ENCODE data around the gene PAOX.
"Not testable (repeated sequence)": the region's sequence is repeated elsewhere in the genome, so short reads cannot be mapped to it uniquely, and the experiment has no call there.

Gene PAOX

DNA sequence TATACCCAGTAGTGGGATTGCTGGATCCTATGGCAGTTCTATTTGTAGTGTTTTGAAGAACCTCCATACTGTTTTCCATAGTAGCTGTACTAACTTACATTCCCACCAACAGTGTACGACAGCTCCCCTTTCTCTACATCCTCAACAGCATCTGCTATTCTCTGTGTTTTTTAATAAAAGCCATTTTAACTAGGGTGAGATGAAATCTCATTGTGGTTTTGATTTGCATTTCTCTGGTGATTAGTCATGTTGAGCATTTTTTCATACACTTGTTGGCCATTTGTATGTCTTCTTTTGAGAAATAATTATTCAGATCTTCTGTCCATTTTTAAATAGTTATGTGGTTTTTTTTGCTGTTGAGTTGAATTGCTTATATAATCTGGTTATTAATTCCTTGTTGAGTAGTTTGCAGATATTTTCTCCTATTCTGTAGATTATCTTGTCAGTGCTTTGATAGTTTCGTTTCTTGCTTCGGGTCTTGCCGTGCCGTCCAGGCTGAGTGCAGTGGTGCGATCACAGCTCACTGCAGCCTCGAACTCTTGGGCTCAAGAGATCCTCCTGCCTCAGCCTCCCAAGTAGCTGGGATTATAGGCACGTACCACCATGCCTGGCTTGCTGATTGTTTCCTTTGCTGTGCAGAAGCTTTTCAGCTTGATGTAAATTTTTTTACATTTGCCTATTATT is 26.9 kb downstream of the PAOX start:
- DNase-seq (ENCODE audit: low read depth in 2 of 2): no peak

DNA sequence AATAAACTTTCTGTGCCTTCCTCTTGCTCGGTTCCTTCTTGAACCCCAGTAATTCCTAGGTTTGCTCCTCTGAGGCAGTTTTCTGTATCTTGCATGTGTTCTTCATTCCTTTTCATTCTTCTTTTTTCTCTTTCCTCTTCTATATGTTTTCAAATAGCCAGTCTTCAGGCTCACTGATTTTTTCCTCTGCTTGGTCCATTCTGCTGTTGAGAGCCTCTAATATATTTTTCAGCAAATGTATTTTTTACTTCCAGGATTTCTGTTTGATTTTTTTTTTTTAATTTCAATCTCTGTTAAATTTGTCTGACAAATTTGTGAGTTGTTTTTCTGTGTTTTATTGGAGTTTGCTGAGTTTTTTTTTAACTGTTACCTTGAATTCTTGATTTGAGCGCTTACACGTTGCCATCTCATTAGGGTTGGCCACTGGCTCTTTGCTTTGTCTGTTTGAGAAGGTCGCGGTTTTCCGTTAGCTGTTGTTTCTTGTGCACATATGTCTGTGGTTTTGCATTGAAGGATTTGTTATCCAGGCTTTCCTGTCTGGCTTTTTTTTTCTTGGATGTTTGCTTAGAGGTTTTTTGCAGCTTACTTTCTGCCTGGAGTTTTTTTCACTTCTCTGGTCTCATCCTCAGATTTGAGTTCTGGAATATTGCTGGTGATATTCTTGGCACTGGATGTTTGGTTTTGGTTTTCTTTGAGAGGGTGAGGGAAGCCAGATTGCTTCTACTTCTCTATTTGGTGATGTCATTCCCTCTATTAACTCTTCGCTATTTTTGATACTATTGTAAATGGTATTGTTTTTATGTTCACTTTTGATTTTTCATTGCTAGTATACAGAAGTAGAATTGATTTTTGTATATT is 32.7 kb downstream of the PAOX start:
- no peak for DNase-seq (ENCODE audit: low read depth in 2 of 2)

DNA sequence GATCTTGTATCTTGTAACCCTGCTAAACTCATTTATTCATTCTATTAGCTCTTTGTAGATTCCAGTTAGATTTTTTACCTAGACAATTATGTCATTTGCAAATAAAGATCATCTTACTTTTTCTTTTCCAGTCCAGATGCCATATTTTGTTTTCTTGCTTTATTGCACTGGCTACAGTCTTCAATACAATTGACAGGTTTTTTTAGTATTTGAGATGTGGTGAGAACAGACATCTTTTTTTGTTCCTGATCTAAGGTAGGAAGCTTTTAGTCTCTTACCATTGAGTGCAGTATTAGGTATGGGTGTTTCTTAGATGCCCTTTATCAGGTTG is 33.3 kb downstream of the PAOX start:
- no peak for DNase-seq (ENCODE audit: low read depth in 2 of 2)

DNA sequence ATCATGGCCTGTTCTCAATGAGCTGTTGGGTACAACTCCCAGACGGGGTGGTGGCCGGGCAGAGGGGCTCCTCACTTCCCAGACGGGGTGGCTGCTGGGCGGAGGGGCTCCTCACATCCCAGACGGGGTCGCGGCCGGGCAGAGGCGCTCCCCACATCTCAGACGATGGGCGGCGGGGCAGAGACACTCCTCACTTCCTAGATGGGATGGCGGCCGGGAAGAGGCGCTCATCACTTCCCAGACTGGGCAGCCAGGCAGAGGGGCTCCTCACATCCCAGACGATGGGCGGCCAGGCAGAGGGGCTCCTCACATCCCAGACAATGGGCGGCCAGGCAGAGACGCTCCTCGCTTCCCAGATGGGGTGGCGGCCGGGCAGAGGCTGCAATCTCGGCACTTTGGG is 35.3 kb downstream of the PAOX start:
- not testable (repeated sequence) for DNase-seq (ENCODE audit: low read depth in 2 of 2)

DNA sequence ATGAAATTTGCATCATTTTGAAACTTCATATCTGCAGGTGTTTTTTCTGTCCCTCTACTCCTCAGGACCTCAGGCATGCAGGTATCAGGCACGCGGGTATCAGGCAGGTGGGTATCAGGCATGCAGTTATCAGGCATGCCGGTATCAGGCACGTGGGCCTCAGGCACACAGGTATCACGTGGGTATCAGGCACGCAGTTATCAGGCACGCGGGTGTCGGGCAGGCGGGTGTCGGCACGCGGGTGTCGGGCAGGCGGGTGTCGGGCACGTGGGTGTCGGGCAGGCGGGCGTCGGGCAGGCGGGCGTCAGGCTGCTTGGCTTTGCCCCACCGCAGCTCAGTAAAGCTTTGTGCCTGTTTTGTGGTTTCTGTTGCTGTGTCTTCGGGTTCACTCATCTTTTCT is 36.7 kb downstream of the PAOX start:
- no peak for DNase-seq (ENCODE audit: low read depth in 2 of 2)

DNA sequence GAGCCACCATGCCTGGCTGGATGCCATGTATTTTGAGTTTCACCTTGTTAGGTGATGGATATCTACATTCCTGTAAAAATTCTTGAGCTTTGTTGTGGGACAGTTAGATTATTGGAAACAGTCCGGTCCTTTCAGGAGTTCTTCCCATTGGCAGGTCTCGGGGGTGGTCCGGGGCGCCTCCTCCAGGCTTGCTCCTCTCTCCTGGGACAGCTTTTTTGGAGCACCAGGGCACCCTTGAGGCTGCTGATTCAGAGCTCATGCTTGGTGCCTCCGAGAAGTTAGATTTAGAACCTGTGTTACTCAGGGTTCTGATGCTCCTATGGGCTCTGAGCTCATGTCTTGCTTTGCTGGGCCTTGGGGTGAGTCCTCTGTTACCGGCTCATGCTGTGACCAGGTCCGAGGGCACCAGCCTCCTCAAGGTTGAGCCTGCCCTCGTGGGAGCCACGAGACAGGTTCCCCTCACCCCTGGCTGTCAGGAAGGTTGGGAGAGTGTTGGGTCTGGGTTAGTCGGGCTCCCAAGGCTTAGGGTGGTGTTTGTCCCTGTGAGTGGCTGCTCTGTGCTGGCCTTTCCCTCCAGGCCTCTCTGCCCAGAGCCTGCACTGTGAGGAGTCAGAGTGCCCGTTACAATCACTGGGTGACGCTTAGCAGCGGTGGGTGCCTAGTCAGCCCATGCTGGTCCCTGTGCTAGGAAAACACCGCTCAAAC is 39.4 kb downstream of the PAOX start:
- DNase-seq (ENCODE audit: low read depth in 2 of 2): no peak

DNA sequence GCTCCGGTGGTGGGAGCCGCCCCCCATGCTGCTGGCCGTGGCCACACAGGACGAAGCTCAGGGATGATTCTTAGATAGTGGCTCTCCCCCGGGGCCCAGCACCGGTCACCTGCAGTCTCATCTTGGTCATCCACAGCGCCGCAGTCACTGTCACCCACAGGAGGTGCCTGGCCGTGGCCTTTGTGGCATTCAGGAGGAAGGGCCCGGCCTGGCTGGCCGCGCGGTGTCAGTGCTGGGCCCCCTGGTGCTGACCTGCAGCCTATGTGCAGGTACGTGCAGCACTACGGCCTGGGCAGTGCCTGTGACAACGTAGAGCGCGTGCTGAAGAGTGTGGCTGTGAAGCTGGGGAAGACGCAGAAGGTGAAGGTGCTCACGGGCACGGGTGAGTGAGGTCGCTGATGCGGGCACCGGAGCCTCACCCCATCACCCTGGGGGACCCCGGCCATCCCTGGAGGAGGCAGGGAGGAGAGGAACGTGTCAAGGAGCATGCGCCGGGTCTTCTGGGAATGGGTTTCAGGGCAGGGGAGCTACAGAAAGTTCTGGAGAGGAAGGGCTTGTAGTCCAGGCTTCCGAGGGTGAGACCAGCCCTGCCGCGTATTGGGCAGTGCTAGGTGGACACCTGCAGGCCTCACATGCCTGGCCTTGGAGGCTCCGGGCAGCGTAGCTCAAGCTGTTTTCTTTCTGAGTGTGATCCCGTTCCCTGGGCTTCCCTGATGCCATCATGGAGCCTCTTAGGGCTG is 40.3 kb downstream of the PAOX start:
- DNase-seq (ENCODE audit: low read depth in 2 of 2): no peak

DNA sequence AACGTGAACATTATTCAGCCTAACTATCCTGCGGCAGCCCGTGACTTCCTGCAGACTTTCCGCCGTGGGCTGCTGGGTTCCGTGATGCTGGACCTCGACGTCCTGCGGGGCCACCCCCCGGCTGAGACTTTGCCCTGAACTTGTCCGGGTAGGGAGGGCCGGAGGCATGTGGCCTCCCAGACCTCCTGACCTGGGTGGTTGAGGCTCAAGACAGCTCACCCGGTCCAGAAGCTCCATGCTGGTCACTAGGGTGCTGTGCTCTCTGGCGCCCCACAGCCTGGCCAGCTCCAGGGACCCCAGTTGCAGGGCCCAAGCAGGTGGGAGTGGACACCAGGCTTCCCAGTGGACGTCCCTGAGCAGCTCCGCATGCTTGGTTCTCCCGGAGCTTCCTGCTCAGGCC is 41.0 kb downstream of the PAOX start:
- no peak for DNase-seq (ENCODE audit: low read depth in 2 of 2)

DNA sequence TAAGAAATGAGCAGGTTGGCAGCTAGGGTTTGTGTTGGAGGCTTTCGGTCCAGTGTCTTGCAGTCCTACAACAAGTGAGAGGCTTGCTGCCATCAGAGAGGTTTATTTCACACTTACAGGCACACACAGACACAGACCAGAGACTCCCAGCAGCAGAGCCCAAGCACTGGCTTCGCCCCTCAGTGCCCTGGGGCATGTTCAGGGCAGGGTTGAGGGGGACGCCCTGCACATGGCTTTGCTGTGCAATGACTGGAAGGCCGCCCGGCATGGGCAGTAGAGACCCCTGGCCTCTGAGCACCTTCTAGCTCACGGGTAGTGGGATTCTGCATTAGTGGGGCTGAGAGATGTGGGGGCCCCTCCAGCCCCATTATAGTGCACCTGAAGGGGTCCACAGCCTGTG is 41.5 kb downstream of the PAOX start:
- no peak for DNase-seq (ENCODE audit: low read depth in 2 of 2)

DNA sequence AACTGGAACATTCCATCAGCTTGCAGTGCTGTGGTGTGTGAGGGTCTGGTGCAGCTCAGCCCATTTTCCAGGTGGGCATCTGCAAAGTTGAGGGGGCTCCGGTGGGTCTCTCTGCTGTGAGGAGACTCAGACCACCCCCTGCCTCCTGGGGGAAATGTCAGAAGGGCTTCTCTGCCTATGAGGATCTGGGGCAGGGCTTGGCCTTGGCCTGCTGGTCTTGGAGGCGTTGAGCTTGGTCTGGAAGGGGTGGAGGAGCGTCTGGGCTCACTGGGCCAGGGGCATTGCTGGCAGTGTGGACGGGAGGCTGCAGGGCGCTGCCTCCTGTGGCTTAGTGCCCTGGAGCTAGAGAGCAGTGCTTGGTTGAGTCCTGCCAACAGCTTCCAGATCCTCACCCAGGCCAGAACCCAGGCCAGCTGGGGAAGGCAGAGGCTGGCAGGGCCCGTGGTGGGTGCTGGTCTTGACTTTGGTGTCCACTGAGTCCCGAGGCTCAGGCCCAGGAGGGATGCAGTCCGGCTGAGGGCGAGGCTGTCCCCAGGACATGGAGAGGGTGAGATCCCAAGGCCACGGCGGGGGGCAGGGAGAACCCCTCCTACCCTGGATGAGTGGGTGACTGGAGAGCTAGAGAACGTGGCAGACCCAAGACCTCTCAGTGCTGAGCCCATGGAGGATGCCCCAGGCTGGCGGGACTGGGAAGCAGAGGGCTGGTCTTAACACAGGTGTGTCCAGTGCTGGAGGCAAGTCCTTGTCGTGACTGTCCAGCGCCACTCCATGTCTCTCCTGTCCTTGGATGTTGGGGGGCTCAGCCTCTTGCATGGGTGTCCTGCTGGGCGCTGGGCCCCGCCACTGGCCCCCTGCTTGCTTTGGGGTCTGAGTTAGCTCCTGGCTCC is 42.5 kb downstream of the PAOX start:
- DNase-seq (ENCODE audit: low read depth in 2 of 2): no peak

DNA sequence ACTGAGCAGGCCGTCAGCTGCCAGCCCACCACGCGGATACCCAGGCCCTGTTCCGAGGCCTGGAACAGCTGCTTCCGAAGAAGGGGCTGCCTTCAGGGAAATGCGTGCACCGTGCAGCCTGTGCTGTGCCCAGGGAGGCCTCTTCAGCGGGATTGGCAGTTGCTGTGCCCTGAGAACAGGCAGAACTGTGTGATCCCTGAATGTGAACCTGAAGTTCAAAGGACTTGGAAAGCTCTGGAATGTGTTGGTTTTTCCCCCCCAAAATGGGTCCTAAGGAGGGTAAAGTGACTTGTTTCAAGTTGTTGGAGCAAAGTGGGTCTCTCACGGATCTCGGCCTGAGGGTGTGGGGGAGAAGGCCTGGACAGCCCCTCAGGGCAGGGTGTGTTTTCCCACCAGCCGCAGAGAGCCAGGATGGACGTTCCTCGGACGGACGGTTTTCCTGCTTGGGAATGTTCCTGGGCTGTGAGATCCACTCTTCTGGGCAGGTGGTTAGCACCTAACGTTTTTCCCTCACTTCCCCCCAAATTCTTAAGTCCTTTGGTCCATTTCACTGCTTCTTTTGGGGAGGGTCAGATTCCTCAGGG is 43.3 kb downstream of the PAOX start:
- no peak for DNase-seq (ENCODE audit: low read depth in 2 of 2)

DNA sequence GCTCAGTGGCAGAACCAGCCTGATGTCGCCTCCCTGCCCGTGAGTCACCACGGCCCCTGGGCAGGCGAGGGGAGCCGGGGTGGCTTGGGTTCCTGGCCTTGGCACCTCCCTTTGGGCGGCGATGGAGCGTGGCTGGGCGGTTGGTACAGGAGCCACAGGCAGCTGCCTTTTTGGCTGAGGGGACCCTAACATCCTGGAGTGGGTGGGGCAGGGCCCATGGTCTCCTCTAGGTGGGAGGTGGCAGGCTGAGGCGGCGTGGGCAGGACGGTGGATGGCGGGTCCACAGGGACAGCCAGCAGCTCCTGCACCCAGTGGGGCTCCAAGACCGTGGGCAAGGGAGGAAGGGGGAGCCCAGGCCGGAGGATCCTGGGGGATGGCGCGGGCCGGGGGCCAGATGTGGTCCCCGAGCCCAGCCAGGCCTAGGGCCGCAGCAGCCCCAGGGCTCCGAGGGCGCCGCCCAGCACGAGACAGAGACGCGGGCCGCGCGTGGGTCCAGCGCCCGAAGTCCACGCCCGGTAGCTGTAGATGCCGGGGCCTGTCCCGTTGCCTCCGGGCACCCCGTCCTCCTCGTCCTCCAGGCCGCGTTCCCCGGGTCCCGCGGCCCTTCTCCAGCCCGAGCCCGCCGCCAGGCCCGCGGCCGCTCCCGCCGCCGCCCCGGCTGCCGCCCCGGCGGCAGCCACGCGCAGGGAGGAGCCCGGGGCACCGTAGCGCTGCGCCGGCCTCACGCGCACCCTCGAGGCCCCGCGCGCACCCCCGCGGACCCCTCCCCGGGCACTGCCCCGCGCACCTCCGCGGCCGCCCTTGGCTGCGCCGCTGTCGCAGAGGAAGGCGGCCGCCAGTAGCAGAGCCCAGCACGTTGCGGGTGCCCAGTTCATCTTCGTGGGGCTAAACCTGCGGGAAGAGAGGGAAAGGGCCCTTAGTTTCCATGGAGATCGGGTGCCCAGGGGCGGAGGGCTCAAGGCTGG is 44.0 kb downstream of the PAOX start:
- no peak for DNase-seq (ENCODE audit: low read depth in 2 of 2)

DNA sequence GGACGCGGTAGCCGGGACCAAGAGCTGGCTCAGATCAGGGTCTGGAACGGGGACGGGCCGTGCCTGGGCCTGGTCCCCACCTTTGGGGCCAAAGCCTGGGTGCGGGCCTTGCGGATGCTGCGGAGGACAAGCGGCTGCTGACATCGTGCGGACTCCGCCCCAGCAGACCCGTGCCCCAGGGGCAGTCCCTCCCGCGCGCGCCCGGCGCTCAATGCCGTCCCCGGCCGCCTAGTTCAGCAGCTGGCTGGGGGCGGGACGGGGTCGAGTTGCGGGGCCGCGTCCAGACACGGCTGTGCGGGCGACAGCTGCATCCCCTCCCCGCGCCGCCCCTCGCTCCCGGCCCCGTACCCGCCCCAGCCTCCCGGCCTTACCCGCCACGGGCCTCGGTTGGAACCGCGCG is 45.0 kb downstream of the PAOX start:
- DNase-seq (ENCODE audit: low read depth in 2 of 2): not testable (repeated sequence)

DNA sequence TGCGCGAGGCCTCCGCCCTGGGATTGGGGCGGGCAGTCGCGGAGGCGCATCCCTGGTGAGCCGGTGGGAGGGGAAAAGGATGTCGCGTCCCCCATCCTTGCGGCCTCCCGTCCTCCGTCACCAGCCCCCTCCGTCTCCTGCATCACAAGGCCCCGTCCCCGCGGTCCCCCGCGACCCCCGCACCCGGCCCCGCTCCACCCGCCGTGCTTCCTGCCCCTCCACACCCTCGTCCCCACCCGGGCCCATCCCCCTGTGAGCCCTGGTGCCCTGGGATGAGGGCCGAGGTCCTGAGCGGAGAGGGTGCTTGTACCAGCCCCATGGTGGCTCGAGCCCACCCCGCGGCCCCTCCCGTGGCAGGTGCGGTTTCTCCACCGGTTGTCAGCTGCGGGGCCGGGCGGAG is 45.5 kb downstream of the PAOX start, which contains the start of gene SPRN:
Gene SPRN, minus strand, starts transcription at position 25 of the 400 bp plus-strand sequence. CDS start 944 bp downstream, outside the sequence.
- not testable (repeated sequence) for DNase-seq (ENCODE audit: low read depth in 2 of 2)

DNA sequence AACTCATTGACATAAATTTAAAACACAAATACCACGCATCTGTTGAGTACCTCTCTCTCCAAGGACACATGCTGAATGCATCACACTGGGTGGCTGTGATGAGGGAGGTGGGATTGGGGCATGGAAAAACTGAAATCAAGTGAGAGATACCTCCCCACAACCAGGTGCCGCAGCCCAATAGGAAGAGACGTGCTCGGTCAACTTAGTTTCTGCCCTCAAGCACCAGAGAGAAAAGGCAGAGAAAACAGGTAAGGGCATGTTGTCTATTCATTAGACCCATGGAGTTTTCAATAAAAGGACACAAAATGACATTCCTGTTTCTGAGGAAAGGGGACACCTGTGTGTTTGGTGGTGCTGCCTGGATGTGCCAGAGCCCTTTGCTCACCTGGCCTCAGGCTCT is 50.5 kb downstream of the PAOX start:
- DNase-seq (ENCODE audit: low read depth in 2 of 2): not testable (repeated sequence)

DNA sequence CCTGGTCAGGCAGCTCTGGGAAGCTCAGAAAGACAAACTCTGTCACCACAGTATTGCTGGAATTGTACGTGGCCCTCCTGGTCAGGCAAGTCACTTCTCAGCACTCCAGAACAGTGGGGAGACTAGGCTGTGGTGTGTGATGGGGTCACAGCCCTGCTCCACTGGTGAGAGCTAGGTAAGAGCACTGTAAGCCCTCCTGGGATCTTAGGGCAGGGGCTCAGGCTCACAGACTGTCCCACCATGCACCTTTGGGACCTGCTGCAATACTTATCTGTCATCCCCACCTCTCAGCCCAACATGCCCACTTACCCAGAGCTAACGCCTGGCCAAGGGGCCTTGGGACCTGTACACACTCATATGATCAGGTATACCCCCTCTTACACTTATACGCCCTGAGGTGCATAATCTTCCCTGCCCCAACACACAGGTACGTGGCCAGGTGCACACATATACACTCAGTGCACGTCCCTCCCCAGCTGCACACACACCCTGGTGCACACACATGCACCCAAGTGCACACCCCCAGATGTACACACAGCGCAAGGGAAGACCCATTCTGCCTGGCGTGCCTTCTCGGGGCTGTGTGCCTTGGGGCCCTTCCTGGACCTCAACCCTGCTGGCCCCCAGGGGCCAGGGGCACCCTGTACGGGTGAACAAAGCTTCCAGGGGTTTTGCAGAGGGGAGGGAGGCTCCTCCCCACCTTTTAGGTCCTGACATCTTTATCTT is 53.0 kb downstream of the PAOX start:
- DNase-seq (ENCODE audit: low read depth in 2 of 2): not testable (repeated sequence)

DNA sequence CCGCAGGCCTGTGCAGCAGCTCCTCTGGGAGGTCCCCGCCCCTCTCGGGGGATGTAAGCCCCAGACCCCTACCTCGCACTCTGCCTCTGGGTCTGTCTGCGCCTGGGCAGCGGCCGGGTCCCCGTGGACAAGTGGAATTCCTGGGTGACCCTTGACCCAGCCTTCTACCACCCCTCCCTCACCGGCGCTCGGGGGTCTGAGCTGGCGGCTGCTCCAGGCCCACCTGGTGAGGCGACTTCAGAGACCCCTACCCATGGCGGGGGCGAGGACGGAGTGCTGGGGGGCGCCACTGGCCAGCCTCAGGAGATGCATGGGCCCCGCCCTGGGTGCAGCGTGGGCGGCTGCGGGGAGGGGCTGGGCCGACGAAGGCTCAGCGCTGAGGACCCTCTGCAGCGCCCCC is 53.7 kb downstream of the PAOX start:
- not testable (repeated sequence) for DNase-seq (ENCODE audit: low read depth in 2 of 2)

DNA sequence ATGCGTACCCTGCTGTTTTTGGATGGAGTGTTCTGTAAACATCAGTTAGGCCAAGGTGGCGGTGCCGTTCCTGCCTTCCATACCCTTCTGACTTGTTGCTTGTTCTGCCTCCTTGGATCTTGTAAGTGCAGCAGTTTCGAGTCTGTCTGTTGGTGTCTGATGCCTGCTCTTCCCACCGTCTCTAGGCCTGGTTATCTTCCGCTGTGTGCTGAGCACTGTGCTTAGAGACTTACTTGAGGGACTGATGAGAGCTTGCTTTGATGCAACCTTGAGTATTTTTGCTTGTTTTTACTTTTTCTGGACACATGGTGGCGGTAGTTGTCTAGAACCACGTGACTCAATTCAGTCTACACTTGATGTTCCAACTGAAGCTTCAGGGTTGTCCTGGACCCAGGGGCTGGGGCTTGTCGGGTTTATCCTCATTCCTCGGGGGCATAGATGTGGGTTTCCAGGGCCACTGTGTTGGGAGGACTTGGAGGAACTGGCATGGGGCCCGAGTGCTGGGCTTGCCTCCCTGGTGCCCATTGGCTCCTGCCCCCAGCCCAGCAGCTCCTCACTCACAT is 59.7 kb downstream of the PAOX start:
- no peak for DNase-seq (ENCODE audit: low read depth in 2 of 2)
